Activated CD4-positive, alpha-beta T cell treated with anti-CD3 and anti-CD28 coated beads, Interleukin-2, Interleukin-6, amounts not matched to agents 100 ng/mL and 50 ng/mL, durations not matched to agents 16 hours and 8 hours (primary cell): ENCODE data around the gene COL9A3.

ENCODE experiments used
- DNase-seq: peaks from one replicate; pipeline ENCODE4 v3.0.0-alpha.2; 2020

Gene COL9A3

DNA sequence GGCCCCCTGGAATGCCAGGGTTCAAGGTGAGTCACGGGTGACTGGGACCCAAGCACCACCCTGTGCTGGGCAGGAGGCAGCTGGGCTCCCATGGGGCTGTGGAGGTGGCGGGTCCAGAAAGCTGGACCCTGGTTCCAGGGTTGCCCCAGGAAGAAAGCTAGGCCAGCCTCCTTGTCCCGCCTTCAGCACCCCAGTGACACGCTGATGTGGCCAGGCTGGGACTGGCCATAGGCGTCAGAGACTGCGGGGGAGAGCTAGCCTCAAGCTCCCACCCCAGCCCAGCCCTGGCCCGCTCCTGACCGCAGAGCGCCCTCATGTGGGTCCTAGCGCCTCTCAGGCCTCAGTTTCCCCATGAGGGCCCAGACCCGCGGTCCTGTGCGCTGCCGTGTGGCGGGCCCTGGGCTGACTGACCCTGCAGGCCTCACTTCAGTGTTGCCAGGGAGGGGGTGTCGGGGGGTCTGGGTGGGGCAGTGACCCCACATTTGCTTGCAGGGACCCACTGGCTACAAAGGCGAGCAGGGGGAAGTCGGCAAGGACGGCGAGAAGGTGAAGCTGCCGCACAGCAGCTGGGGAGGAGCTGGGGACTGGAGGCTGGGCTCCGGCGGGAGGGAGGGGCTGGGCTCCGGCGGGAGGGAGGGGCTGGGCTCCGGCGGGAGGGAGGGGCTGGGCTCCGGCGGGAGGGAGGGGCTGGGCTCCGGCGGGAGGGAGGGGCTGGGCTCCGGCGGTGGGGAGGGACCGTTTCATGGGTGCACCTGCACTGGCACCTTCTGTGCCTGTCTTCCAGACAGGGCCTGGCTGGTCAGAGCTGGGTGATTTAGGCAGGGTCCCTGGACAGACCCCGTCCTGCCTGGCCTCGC lies 7.9 kb downstream of the COL9A3 start:
- peak; percentile 59 for DNase-seq

DNA sequence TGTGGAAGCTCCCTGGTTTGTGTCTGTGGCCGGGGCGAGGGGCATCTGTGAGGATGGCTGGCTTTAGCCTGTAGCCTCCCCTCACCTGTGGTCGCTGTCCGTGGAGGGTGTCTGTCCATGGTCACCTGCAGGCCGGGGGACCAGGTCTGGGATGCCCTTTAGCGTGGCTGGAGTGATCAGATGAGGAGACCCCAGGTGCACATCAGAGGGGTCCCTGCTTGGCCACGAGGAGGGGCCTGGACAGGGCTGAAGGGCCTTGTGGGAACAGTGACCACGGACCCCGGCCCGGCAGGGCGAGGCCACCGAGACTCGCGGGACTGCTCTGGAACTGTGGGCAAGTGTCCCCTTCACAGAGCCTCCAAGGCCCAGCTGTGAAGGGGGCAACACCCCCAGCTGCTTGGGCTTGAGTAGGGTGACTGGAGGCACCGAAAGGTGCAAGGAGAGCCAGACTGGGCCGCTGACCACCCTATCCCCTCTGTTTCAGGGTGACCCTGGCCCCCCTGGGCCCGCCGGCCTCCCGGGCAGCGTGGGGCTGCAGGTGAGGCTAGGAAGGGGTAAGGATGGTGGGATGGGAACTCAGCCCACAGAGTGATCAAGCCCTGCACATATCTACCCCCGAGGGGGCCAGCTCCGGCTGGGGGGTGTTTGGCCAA lies 8.6 kb downstream of the COL9A3 start:
- DNase-seq, result no peak

GRCh38 chr20:62825986-62826645 lies 9.3 kb downstream of the COL9A3 start:
- no peak for DNase-seq

DNA sequence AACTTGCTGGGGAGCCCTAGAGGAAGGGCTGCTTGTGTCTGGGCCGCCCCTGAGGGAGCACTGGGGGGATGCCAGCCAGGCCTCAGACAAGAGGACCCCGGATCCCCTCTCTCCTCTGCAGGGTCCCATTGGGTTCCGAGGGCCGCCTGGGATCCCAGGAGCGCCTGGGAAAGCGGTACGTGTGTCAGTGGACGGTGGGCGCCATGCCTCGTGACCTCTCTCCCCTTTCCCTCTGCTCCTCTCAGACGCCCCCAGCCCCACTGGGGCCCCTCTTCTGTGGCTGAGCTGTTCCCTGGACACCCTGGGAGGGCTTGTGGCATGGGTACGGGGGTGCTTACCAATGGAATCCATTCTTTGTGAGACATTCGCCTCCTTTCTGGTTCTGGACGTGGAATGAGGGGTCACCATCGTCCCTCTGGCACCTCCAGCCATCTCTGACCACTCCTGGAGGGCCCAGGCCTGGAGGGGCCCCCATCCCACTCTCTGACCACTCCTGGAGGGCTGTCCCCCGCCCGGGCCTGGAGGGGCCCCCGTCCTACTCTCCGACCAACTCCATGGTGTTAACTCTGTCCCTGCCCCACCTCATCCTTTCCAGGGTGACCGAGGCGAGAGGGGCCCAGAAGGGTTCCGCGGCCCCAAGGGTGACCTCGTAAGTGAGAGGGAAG lies 9.9 kb downstream of the COL9A3 start:
- no peak for DNase-seq

GRCh38 chr20:62827311-62828038 lies 10.6 kb downstream of the COL9A3 start:
- DNase-seq, result no peak

DNA sequence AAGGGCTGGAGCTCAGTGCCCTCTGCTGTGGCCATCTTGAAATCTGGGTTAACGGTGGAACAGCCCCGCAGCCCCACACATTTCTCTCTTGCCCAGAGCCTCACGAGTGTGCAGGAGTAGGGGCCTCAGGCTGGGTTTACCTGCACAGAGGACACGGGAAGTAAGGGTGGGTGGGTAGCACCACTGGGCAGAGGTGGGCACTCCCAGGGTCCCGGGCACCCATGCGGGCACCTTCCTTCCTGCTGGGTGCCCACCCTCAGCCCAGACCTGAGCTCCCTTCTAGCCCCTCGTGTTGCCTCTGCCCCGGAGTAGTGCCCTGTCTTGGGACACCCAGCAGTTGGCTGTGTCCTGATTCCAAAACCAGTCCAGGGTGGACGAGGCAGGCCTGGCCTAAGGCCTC lies 11.2 kb downstream of the COL9A3 start:
- no peak for DNase-seq

DNA sequence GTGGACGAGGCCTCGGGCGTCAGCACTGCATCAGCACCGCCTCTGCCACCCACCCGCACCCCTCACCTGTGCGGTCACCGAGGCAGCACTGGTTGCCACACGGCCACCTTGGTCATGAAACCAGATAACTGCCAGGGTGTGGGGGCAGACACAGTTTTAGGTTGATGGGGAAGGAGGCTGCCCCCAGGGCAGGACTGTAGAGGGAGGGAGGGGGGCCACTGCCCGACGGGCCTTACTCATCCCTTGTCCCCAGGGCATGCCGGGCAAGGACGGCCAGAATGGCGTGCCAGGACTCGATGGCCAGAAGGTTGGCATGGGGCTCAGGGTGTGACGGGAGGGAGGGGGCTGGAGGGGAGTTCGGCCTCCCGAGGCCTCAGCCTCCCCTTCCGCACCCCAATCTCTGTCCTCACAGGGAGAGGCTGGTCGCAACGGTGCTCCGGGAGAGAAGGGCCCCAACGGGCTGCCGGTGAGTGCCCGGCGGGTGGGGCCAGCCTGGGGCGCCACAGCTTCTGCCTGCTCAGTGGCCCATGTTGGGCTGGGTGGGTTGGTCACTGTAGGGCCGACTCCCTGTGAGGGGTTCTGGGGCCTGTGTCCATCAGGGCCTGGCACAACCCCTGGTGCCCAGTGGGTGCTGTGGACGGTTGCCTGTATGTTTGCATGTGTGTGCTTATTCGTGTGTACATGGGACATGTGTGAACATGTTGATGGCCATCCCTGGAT lies 11.8 kb downstream of the COL9A3 start:
- DNase-seq, result no peak

DNA sequence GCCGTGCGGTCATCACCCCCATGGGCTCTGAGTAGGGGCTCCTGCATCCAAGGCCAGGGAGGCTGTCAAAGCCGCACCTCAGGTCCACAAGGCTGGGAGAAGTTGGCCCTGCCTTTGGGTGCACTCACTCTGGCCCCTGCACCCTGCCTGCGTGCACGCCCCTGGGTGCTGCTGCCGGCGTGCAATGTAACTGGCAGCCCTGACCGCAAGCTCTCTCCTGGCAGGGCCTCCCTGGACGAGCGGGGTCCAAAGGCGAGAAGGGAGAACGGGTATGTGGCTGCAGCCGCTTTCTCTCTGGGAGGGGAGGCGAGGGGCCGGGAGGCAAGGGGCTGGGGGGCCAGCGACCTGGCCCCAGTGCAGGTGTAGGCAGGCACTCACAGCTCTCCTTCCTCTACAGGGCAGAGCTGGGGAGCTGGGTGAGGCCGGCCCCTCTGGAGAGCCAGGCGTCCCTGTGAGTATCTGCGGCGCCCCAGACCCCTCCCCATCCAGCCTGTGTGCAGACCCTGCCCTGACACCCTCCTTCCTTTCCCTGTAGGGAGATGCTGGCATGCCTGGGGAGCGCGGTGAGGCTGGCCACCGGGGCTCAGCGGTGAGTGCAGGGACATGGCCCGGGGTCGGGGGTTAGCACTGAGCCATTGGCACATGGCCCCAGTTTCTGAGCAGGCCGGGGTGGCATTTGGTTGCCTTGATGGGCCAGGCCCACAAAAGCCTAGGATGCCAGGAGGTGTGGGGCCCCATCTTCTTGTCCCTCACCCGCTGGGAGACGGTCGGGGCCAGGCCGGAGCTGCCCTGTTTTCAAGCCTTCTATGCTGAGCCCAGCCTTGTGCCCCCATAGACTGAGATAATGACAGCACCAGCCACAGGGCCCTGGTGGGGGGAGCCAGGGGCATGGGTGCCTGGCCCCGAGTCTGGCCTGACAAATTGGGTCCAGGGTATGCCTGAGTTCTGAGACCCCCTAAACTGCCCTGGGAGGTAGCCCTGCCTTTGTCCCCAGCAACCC lies 12.7 kb downstream of the COL9A3 start:
- no peak for DNase-seq

- no peak for DNase-seq
Observed at GRCh38 chr20:62830251-62830650, 13.4 kb downstream of the COL9A3 start.

DNA sequence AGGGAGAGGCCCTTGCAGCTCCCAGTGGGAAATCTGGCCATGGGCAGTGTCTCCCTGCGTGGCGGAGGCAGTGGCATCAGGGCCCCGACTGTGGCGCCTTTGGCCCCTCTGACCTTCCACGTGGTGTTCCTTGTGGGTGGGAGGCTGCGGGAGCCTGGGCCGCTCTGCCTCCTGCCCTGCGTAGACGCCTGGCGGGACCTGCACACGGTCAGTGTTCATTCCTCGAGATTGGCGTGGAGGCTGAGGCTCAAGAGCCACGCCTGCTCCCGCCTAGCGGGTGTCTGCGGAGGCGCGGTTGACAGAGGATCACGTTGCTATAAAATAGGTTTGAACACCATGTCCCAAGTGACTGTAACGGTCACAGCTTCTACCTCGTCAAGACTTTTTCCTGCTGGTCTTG lies 14.0 kb downstream of the COL9A3 start:
- no peak for DNase-seq

DNA sequence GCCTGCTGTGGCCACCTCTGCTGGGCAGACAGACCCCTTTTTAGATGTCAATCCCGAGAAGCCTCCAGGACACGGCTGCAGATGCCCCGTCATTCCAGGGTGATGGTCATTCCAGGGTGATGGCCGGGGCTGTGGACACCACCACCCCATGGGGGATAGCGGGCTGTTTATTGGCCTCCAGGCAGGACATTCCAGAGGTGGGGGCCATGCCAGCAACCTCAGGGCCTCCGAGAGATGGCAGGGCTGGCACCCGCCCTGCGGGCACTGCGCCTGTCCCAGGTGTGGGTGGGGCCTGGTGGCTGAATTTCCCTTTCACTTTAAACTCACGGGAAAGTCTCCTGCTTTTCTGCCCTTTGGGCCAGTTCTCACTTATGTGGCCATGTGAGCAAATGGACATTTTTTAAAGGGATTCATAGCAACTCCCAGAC lies 14.5 kb downstream of the COL9A3 start:
- no peak for DNase-seq

DNA sequence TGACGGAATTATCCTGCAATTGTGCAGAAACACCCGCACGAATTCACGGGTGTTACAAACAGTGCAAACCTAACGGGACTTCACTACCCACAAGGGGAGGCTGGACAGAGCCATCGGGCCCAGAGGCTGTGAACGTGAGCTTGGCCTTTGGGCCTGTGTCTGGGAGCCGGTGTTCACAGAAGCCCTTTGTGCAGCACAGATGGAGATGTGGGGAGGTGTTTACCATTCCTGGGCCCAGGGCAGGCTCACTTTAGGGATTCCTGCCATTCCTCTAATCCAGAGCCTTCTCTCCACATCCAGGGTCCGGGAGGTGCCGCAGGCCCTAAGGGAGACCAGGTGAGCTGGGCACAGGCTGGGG lies 15.0 kb downstream of the COL9A3 start:
- DNase-seq, result no peak

DNA sequence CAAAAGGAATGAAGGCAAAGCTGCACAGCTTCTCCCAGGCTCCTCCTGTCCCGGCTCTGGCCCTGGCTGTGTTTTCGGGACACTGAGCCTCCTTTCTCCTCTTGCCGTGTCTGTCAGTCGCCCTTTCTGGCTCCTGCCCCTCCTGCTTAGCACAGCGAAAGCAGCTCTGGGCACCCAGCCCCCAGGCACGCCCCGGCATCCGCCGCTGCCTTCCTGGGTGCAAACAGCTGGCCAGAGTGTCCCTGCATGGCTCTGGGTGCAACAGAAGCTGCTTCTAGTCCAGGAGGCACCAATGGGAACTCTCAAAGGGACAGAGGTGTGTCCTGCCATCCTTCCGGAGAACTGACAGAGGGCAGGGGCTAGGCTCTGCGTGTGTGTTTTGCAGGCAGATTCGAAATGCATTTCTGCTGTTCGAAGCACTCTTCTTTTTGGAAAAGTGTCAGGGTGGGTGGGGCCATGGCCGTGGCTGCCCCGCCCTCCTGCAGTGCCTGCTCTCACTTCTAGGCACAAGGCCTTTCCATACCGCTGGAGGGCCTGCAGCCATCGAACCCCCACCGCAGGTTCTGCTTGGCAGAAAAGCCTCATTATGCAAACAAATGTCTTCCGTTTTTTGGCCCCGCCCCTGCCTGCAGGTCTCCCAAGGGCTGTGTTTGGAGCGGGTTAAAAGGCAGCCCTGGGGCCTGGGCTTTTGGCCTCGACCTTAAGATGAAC lies 15.5 kb downstream of the COL9A3 start:
- peak; percentile 31 for DNase-seq

DNA sequence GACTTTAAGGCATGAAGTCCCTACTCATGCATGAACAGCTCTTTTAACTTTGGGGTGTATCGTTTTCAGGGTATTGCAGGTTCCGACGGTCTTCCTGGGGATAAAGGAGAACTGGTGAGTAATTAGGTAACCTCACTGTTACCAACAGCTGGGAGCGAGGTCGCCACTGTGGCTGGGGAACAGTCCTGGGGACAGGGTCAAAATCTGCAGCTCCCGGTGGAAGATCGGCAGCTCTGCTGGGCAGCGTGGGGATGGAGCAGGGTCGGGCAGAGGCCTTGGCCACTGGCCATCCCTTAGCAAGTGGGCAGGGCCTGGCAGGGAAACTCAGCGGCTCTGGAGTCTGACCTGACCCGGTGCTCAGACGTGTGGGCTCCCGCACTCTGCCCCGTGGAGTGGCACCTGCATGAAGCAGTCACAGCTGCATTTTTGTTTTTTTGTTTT lies 16.1 kb downstream of the COL9A3 start:
- no peak for DNase-seq

DNA sequence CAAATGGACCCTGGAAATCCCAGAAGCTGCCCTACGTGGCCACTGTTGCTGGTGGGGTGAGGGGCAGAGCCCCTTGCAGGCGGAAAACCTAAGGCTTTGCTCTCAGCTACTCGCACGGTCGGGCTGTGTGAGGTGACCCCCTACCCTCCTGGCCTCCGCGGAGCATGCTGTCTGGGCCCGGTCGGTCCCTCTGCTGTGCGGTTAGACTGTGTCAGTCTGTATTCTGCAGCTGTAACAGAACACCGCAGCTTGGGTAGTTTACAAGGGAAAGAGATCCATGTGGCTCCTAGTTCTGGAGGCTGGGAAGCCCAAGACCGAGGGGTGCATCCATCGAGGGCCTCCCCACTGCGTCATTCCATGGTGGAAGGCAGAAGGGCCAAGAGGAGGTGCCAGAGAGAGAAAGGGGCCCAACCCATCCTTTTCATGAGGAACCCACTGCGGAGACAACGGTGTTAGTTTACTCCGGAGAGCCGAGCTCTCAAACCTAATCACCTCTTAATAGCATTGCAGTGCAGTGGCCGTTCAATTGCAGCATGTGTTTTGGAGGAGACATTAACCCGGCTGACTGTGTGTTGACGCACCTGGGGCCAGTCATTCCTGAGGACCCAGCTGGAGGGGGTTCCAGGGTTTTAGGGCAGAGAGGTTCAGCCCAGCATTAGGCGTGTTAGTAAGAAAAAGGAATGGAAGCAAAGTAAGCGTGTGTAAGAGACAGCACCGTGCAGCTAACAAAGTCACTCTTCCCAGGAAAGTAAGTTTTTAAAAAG lies 18.3 kb downstream of the COL9A3 start:
- DNase-seq, result no peak

DNA sequence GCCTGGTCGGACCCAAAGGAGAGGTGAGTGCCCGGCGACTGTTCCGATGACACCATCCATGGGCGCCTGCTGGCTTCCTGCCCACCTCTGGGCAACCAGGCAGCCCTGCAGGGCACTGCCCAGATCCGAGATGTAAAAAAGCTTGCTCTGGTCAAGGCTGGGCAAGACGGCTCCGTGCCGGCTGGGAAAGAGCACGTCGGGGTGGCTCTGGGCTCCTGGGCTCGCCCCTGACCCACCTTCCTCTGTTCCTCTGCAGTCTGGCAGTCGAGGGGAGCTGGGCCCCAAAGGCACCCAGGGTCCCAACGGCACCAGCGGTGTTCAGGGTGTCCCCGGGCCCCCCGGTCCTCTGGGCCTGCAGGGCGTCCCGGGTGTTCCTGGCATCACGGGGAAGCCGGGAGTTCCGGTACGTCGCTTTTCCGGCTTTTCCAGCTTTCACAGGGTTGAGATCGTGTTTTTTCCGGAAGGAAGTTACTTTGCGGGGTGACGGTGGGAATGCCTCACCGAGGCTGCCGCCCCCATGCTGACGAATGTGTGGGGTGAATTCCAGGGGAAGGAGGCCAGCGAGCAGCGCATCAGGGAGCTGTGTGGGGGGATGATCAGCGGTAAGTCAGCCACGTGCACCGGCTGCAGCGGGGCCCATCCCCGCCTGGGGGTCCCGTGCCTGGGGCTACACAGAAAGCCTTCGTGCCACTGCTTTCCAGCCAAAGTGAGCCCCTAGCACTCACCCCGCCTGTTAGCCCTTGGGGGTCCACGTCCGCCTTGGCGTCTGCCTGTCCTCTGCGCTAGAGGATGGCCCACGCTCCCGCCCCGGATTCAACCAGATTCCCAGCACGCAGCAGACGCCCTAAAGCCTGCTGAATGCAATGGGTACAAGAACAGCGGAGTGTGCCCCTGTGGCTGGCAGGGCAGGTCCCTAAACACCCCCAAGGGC lies 19.3 kb downstream of the COL9A3 start:
- DNase-seq, result no peak

DNA sequence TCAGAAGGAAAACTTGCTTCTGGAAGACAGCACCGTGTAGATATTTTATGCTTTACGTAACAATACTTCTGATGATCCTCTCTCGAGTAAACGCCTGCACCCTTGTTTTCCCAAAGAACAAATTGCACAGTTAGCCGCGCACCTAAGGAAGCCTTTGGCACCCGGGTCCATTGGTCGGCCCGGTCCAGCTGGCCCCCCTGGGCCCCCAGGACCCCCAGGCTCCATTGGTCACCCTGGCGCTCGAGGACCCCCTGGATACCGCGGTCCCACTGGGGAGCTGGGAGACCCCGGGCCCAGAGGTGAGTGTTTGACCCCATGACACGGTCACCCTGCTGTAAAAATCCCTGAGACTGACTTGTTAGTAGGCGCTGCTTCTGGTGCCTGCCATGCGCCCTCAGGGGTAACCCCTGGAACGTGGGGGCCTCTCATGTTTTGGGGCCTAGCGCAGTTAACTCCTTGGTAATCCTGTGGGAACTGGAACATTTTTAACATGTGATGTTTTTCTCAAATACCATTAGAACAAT lies 20.2 kb downstream of the COL9A3 start:
- no peak for DNase-seq

DNA sequence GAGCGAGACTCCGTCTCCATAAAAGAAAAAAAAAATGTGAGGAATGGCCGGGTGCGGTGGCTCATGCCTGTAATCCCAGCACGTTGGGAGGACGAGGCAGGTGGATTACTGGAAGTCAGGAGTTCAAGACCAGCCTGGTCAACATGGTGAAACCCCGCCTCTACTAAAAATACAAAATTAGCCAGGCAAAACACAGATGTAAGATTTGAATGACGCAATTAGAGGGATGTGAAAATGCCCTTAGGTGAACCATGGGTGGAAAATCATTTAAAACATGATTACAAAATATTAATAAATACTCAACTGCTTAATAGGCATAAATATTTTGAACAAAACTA lies 20.9 kb downstream of the COL9A3 start:
- no peak for DNase-seq
